HG03460 (cell line): ENCODE measurements around the gene RAB11FIP4.
"Not testable (repeated sequence)": the region's sequence is repeated elsewhere in the genome, so short reads cannot be mapped to it uniquely, and the experiment has no call there.

ENCODE experiments used
- ATAC-seq: cut with Tn5 transposase; IDR thresholded peaks from one replicate; pipeline ENCODE4 v1.9.1; 2021; ENCODE audit not compliant: unreplicated experiment

The RAB11FIP4 gene, protein sequence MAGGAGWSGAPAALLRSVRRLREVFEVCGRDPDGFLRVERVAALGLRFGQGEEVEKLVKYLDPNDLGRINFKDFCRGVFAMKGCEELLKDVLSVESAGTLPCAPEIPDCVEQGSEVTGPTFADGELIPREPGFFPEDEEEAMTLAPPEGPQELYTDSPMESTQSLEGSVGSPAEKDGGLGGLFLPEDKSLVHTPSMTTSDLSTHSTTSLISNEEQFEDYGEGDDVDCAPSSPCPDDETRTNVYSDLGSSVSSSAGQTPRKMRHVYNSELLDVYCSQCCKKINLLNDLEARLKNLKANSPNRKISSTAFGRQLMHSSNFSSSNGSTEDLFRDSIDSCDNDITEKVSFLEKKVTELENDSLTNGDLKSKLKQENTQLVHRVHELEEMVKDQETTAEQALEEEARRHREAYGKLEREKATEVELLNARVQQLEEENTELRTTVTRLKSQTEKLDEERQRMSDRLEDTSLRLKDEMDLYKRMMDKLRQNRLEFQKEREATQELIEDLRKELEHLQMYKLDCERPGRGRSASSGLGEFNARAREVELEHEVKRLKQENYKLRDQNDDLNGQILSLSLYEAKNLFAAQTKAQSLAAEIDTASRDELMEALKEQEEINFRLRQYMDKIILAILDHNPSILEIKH

DNA sequence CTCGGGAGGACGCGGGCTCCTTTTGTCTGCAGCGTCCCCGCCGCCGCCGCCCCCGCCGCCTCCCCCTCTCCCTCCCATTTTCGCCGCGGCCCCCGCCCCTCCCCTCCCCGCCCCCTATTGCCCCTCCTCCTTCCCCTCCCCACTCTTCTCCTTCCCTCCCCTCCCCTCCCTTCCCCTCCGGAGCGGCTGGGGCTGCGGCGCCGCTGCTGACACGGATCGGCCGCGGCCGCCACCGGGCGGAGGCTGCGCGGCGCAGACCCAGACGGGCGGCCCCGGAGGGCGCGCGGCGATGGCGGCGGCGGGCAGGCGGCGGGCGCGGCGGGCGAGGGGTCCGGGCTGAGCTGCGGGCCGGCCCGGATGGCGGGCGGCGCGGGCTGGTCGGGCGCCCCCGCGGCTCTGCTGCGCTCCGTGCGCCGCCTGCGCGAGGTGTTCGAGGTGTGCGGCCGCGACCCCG is at the start of gene RAB11FIP4:
RAB11FIP4 (plus strand) TSS at position 180 of the 454 bp plus-strand sequence; CDS start at position 358, 178 bp downstream.
- no peak for ATAC-seq

DNA sequence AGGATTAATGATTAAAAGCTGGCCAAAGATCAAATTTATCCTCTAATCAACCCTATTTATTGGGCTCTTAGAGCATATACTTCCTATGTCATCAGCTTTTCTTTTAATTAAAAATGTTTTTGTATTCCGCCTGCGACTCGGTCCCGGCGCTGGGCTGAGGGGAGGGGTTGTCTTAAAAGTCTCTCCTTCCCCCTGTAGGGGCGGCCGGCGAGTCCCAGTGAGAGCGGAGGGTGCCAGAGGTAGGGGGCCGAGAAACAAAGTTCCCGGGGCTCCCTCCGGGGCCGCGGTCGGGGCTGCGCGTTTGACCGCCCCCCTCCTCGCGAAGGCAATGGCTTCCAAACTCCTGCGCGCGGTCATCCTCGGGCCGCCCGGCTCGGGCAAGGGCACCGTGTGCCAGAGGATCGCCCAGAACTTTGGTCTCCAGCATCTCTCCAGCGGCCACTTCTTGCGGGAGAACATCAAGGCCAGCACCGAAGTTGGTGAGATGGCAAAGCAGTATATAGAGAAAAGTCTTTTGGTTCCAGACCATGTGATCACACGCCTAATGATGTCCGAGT is 46.2 kb upstream of the RAB11FIP4 start:
- ATAC-seq = not testable (repeated sequence)

DNA sequence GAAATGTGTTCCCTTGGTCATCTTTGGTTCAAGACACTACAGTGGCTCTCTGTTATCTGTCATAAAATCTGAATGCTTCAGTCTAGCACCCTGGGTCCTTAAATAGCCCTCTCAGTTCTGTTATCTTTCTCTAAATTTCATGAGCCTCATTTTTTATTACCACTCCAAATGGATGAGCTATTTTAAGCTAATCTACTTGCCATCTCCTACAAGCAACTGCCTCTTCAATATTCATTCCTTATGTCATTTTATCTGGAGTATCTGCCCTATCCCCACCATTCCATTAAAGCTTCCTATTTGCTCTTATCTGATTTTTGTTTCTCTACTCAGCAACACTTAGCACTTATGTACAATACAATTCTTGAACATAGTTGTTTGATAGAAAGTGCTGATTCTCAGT is 42.0 kb upstream of the RAB11FIP4 start:
- ATAC-seq = no peak

GRCh38 chr17:31355935-31356334 is 35.5 kb upstream of the RAB11FIP4 start:
- ATAC-seq = no peak

DNA sequence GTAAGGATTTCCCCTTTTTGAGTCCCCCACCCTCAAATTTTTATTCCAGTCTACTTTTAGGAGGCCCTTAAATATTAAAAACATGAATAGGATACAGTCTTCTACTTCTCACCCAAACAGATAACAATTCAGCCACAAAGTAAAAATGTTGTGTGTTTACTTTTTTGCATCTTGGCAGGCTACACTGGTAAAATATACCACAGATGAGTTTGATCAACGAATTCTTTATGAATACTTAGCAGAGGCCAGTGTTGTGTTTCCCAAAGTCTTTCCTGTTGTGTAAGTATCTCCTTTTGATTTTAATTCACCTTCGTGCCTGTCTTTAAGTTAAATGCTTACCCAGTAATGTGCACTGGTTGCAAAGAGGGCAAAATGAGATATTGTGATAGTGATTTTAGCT is 34.4 kb upstream of the RAB11FIP4 start:
- no peak for ATAC-seq

- no peak for ATAC-seq
Measured at GRCh38 chr17:31357839-31358394, 33.6 kb upstream of the RAB11FIP4 start.

DNA sequence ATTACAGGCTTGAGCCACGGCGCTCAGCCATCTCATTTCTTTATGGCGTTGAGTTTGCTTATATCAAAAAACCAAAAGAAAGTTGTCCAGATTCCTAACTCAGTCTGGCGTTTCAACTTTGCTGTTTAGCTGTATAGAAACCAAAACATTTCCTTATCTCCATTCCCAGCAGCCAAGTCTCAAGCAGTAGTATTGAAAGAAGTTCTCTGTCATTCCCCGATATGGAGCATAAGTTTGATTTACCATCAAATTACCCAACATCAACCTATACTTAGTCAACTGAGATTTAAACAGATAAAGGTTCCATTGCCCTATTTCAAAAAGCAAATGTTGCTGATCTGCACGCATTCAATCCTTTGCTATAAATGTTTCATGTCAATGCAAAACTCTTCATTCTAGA is 27.5 kb upstream of the RAB11FIP4 start:
- no peak for ATAC-seq

GRCh38 chr17:31366088-31366487 is 25.4 kb upstream of the RAB11FIP4 start:
- ATAC-seq = no peak

GRCh38 chr17:31369266-31369665 is 22.2 kb upstream of the RAB11FIP4 start:
- no peak for ATAC-seq

DNA sequence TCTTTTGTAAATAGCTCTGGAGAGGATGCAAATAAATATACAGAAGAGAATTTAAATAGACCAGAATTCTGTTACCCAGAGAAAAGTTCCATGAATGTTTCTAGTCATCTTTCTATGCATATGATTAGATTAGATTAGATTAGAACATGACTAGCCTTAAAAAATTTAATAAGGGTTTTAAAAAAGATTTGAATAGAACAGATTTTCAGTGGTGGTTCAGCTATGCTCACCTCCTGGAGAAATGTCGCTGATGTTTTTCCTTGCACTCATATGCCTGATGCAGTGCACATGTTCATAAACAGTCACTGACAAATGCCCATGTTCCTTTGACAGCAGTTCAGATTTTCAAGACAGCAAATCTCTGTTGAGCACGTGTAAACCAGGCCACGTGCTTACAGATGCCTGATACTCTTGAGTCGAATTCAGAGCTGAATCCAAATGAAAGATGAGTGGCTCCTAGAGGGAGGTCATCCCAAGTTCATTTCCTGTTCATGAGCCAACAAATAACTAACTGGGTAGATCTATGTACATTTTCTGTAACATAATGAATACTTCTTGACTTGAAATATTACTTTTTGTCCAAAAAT is 19.9 kb upstream of the RAB11FIP4 start:
- no peak for ATAC-seq

GRCh38 chr17:31373150-31374093 is 18.1 kb upstream of the RAB11FIP4 start:
- ATAC-seq = no peak

- no peak for ATAC-seq
Measured at GRCh38 chr17:31374094-31374447, 17.4 kb upstream of the RAB11FIP4 start.

DNA sequence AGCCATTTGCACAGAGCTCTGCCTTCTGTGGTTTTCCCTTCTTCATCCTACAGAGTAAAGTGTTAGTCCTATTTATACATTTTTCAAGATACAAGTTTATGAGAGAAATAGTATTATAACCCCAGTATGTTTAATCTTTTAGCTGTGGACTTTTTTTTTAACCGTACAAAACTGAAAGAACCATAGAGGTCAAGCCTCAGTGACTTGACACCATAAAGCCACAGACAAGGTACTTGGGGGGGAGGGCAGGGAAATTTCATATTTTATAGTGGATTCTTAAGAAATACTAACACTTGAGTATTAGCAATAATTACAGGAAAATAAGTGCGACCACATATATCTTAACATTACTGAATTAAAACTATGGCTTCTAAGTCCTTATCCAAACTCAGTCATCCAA is 17.0 kb upstream of the RAB11FIP4 start:
- ATAC-seq = no peak

DNA sequence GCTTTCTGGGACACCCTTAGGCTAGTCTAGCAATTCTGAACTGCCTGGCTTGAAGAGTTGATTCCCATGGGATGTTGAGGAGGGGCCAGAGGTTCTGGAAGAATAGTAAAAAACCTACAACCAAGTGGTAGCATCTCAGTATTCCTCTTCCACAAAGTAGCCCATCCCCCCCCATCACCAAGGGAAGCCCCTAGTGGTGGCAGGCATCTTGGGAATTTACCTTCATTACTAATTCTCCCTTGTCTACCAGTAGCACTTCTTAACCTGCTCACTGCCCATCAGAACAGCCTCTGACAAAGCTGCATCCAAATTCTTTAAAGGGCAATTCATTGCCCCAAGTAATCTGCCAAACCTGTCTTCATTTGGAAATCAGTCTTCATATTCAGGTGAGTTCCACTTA is 12.8 kb upstream of the RAB11FIP4 start:
- ATAC-seq = no peak

GRCh38 chr17:31379597-31380205 is 11.8 kb upstream of the RAB11FIP4 start:
- ATAC-seq = no peak

DNA sequence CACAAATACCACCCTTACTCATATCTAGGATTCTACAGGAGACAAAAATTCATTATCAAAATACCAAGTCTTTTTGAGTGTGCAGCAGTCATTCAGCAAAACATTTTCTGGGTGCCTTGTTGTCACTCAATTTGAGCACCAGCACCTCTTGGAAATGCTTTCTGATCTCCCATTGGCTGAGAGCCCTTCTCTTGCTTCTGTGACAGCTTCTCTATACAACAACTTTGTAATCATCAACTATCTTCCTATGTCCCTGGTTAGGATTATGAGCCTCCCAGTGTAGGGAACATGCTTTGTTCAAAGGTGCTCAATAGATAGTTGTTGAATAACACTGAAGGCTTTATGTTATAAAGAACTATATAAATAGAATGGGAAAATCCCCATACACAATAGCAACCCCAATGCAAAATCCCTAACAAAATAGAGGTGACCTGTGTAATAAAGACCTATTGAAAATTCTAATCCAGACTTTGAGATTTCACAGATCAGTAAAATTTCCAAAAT is 10.3 kb upstream of the RAB11FIP4 start:
- no peak for ATAC-seq

DNA sequence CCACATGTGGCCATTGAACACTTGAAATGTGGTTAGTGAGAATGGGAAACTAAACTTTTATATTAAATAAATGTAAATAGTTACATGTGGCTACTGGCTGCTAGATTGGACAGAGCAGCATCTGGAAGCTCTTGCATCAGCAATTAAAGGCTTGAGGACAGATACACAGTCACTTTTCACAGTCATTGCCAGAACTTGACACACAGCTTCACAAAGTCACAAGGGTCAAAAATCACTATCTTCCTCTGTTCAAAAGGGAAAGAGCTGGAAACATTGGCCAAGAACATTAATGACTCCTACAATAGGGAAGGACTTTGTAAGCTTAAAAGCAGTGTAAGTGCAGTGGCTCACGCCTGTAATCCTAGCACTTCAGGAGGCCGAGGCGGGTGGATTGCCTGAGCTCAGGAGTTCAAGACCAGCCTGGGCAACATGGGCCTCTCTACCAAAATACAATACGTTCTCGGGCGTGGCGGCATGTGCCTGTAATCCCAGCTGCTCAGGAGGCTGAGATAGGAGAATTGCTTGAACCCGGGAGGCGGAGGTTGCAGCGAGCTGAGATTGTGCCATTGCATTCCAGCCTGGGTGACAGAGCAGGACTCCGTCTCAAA is 8.7 kb upstream of the RAB11FIP4 start:
- ATAC-seq = not testable (repeated sequence)

DNA sequence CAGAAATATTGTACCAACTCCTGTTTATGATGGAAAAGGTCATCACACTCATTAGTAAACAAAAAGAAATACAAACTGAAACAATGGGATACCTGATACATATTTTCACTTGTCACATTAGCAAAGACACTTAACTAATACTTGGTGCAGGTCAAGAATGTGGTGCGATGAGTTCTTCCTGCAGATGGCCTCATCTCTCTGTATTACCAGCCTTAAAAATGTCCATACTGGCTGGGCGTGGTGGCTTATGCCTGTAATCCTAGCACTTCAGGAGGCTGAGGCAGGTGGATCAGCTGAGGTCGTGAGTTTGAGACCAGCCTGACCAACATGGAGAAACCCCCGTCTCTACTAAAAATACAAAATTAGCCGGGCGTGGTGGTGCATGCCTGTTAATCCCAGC is 8.0 kb upstream of the RAB11FIP4 start:
- ATAC-seq = not testable (repeated sequence)
